Endometrium (tissue), 2 donors: ENCODE data around the gene SMTNL2.

Source experiments
- FAIRE-seq: peaks from 2 replicates; lab custom pipeline; 2012; peaks lifted over from hg19 to GRCh38; lab: Jason Lieb, UNC
- donor health status: control.
- donor health status: control.

The SMTNL2 gene

DNA sequence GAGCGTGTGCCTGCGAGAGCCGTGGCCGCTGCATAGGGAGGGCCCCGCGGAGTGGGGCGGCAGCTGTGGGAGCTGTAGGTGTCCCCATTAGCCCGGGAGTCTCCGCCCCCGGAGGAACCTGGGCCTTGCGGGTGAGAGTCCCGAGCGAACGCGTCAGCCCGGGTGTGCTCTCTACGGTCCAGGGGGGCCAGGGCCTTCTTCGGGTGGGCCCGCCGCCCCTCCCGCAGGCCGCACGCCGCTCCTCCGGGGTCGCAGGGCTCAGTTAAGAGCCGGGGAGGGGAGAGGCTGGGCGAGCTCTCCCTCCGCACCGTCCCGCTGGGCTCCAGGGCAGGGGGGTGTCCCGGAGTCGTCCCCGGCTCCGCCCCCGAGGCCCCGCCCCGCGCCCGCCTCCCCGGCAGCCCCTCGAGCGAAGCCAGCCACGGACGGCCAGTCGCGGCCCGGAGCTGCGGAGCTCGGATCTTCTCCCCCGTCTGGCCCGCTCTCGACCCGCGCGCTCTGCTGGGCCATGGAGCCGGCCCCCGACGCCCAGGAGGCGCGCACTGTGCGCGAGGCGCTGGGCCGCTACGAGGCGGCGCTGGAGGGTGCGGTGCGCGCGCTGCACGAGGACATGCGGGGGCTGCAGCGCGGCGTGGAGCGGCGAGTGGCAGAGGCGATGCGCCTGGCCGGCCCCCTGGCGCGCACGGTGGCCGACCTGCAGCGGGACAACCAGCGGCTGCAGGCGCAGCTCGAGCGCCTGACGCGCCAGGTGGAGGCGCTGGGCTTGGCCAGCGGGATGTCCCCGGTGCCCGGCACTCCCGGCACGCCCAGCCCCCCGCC, at the start of gene SMTNL2:
SMTNL2 (plus strand) TSS at position 429 of the 816 bp plus-strand sequence; CDS start at position 506, 77 bp downstream.
- FAIRE-seq: no peak

- no peak for FAIRE-seq
Measured at GRCh38 chr17:4534928-4535666, 49.2 kb upstream of the SMTNL2 start.

GRCh38 chr17:4535667-4536258, 48.6 kb upstream of the SMTNL2 start:
- no peak for FAIRE-seq

DNA sequence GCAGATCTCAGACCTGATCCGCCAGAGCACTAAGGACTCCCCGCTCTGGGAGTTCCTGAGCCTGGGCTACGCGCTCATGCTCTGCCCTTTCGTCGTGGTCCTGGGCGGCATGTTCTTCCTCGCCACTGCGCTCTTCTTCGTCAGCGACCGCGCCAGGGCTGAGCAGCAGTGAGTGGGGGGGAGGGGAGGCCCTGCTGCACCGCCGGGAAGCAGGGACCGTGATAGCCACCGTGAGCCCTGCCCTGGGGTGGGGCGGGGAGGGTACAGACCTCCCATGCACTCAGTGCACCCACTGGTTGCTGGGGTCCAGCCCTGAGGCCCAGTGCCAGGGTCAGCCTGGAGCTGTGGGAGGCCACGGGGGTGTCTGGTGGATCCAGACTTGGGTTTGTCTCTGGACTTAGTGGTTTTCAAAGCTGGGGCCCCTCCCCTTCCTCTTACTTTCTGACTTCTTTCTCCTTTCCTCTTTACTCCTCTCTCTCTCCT, 48.0 kb upstream of the SMTNL2 start:
- no peak for FAIRE-seq

- FAIRE-seq: no peak
Measured at GRCh38 chr17:4536742-4537411, 47.5 kb upstream of the SMTNL2 start.

GRCh38 chr17:4537451-4538235, 46.7 kb upstream of the SMTNL2 start:
- no peak for FAIRE-seq

DNA sequence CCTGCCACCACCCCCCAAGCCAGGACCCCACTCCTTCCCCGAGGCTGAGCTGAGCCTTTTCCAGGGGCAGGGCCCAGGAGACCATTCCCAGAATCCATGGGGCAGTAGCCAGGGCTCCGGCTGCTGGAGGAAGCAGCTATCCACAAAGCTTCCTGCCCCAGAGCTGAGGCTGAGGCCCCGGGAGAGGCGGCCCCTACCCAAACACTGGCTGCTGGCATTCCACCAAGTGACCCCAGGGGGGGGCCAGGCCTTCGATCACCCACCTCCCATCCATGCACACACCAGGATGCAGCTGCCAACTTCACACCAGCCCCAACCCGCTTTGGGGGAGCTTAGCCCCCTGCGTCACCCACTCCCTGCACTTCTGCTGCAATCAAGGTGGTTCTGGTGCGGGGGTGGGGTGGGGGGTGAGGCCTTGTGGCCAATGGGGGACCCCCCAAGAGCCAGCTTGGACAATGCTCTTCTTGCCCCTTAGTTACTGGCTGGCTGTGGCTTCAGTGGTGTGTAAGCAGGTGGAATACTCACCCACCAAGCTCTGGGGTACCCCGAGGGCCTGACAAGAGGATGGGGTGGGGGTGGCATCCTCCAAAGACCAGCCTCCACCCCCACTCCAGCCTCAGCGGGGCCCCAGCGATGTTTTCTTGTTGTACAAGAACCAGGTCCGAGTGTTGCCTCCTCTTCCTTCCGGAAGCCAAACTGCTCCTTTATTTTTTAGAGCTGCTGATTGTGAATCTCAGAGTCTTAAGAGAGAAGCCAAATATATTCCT, 45.9 kb upstream of the SMTNL2 start:
- no peak for FAIRE-seq

DNA sequence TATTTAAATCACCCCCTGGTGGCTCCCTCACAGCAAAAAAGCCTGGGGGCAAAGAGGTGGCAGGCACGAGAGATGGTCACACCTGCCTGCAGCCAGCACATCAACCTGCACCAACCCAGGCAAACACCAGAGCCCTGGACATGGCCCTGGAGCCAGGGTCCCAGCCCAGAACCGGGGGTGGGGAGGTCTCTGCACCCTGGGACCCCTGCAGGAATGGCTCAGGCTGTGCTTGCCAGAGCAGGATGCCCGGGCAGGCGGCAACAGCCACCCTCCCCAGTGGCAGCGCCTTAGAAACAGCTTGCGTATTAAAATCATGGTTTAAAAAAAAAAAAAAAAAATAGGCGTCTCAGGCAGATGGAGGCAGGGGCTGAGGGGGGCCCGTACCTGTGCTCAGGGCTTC, 45.3 kb upstream of the SMTNL2 start:
- FAIRE-seq: no peak

DNA sequence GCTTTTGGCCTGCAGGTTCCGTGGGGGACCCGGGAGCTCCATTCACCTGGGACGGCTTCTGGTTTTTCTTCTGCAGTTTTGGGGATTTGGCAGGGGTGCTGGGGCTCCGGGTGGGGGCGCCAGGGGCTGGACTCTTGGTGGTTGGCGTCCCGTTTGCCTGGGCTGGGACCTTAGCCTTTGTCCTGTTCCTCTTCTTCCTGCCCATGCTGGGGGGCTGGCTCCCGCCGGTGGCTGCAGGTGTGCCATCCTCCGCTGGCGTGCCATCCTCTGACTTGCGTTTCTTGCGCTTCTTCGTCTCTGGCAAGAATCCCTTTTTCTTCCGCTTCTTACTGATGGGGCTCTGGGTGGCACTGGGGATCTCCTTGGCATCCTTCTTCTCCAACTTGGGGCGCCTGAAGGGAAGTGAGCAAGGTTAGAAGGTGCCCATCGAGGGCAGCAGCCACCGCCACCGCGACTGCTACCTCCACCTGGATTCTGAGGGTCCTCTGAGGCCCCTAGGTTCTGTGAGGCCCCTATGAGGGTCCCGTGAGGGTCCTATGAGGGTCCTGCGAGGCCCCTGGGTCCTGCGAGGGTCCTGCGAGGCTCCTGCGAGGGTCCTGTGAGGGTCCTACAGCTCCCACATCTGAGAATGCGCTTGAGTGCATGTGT, 44.6 kb upstream of the SMTNL2 start:
- FAIRE-seq: no peak

DNA sequence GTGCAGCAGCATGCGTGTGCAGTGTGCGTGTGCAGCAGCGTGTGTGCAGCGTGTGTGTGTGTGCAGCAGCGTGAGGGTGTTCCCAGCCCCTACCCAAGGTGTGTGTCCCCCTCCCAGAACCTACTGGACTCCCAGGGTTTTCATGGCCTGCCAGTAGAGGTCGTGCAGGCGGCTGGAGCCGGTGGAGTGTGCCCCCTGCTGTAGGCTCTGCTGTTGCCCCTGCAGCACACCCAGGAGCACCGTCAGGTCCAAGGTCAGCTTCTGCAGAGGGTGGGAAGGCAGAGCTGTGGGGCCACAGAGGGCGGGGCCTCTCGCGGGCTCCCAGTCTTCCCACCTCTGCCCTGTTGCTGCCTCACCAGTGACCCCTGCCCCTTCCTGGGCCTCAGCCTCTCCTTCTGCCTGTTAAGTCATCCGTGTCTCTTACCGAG, 44.1 kb upstream of the SMTNL2 start:
- no peak for FAIRE-seq

DNA sequence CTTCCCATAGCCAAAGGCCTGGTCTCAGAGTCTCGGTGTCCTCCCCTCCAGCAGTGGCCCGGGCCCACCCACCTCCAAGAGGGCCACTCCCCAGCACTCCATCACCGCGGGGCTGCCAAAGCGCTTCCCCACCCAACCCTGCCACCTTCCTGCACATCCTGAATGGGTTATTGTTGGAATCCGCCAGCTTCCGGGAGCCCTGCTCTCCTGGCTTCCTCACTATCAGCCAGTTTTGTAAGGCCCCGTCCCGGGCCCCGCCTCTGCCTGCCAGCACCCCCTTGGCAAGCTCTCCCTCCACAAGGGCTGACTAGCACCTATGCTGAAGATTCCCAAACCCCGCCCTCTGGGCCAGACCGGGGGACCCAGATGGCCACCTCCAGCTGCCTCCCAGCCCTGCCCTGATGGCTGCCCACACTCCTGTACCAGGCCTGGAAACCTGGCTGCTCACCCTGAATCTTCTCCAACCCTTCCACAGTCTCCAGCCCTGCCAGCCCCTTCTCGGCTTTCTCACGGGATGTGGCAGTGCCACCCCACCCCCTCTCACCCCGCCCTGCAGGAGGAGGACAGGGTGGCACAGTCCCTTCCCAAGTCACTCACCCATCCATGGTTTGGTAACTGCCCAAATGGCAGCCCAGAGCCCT, 43.5 kb upstream of the SMTNL2 start:
- no peak for FAIRE-seq

DNA sequence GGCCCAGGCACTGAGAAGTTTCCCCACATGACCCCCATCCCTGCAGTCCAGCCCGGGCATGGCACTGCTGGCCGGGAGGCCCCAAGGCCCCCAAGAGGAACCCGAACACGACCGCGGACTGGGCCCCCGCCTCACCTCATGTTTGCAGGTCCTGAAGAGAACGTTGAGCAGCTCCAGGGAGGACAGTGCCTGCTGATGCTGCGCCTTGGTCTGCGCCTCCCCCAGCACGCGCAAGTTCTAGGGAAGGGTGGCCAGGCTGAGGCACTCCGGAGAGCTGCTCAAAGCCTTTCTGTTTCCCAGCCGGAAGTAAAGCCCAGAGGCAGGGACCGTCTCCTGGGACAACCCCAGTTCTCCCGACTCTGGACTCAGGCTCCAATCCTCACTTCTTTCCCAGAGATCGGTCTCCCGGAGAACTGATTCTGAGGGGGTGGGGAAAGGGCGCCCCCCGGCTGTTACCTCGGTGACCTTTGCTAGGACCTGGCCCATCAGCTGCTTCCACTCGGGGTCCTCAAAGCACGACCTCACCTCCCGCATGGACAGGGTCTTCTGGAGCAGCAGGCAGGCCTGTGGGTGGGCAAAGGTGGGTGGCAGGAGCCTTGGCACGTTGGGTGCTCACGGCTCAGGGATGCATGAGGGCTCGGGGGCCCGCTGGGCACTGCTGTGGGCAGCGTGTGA, 42.9 kb upstream of the SMTNL2 start:
- no peak for FAIRE-seq

- no peak for FAIRE-seq
Measured at GRCh38 chr17:4542003-4542725, 42.2 kb upstream of the SMTNL2 start.

- FAIRE-seq: no peak
Measured at GRCh38 chr17:4542726-4543191, 41.6 kb upstream of the SMTNL2 start.

DNA sequence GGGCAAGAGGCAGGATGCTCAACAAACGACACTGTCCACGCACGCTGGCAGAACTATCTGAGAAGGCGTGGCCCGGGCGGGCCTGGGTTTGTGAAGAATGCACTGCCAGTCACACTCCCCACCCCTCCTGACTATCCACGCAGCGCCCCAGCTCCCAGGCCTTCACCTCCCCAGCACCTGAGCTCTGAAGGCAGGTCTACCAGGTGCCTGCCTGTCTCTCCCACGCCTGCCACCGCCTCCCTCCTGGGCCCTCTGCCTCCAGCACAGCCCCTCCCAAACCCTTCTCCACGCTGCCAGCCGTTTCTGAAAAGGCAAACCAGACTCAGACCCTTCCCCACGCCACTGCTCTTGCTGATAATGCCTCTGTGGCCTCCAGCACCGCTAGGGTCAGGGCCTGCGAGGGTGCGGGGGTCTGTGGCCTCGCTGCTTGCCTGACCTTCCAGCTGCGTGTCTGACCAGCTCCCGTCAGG, 40.7 kb upstream of the SMTNL2 start:
- no peak for FAIRE-seq

DNA sequence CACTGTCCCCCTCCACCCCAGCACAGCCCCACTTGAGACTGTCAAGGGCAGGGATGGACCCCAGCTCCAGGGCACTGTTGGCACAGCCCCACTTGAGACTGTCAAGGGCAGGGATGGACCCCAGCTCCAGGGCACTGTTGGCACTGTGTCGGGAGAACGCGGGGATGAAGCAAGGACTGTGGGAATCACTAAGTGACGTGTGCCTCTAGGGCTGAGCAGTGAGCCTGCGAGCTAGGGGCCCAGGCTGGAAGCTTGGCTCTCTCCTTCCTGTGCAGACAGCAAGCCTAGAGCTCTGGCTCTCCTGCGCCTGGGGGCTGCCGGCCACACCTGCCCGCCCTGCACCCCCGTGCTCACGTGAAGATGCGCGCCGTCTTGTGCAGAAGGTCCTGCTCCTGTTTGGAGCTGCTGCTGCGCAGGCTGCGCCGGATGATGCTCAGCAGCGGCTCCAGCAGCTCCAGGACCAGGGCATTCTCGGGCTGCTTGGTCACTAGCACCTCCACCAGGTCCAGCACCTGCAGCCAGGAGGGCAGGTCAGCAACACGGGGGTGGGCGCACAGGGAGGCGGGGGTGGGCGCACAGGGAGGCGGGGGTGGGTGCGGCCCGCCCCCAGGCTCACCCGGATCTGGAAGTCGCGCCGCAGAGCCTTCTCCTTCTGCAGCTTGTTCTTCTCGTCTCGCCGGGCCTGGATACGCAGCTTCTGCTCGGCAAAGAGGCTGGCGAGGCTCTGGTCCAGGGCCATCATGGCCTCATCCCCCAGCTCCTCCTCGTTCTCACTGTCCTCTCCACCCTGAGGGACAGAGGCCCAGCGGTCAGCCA, 40.0 kb upstream of the SMTNL2 start:
- FAIRE-seq: no peak

DNA sequence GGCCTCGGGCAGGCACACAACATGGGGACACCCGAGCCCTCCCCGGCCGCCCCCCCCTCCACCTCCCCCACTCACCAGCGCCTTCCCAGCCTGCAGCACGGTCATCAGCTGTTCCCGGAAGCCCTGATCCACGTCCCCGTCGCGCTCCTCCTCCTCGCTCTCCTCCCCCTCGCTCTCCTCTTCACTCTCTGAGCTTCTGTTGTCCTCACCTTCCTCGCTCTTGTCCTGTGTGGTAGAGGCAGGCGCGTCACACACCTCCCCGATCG, 39.4 kb upstream of the SMTNL2 start:
- FAIRE-seq: no peak
